GM12878 (cell line): ENCODE results near the gene EPAS1. TPM values are rescaled to one million over a fixed set of nuclear protein-coding genes. Genes with fewer than 3 reads are reported as not detected.

Experiments
- CUX1 ChIP-seq: IDR thresholded peaks from 2 replicates; pipeline ENCODE4 v1.6.1; 2012; ENCODE audit warnings: improper control_type of control experiment, low read depth, low read length; ENCODE audit not compliant: insufficient replicate concordance
- JUND ChIP-seq: IDR thresholded peaks from 2 replicates; pipeline ENCODE4 v1.6.1; 2012; ENCODE audit warnings: low read depth, mild to moderate bottlenecking, low read length, improper control_type of control experiment, moderate library complexity
- SREBF2 ChIP-seq: IDR thresholded peaks from 2 replicates; pipeline ENCODE4 v1.6.1; 2012; ENCODE audit warnings: mild to moderate bottlenecking, low read length
- ZBTB11 ChIP-seq: fragments of 450-650 bp; formaldehyde crosslinking; IDR thresholded peaks from 2 replicates; pipeline ENCODE4 v1.5.0; 2022; ENCODE audit warnings: mild to moderate bottlenecking, missing genetic modification characterization
- polyA plus RNA-seq, 11 experiments: library from polyadenylated mRNA; depleted of rRNA in 4 of 11; unstranded in 6 of 11; stranded (reverse) in 5 of 11; fragments of >200 nt; fragmentation: Nextera tagmentation in 4 of 11; fragmentation: Illumina TruSeq in 1 of 11; extraction: Ambion mirVana in 4 of 11; extraction: Trizol in 1 of 11; gene quantifications; 1 replicate in 1 of 11; 2 replicates in 10 of 11; pipeline versions ENCODE4 v1.2.1 to v1.2.3, GENCODE V29; 2011 to 2016; ENCODE audit warnings: inconsistent platforms in 2 of 11, missing spikeins in 2 of 11, low read depth in 1 of 11
- total RNA-seq, 4 experiments: library from RNA; depleted of rRNA in 3 of 4; stranded (reverse); fragments of >200 nt in 3 of 4; fragmentation: Illumina TruSeq in 1 of 4; extraction: Trizol in 1 of 4; gene quantifications; 2 replicates each; pipeline versions ENCODE4 v1.2.1 to v1.2.3, GENCODE V29; 2013 to 2021

The EPAS1 gene
- total and polyA plus RNA-seq, 10 of the 15 experiments (the other 5 are each of a cell fraction or from before 2014, with no cell fraction given) = 0.11 to 22.0 (median 1.3) TPM; not detected in 1

GRCh38 chr2:46264447-46264846 is 32.8 kb upstream of the EPAS1 start (continued):
- TF ChIP-seq CUX1 (no peak), ZBTB11 (CRISPR knock-in tag) (no peak), JUND (no peak), SREBF2 (no peak)
